Right atrium auricular region (tissue), 2 donors: ENCODE results near the gene ELFN1. TPM values are rescaled to one million over a fixed set of nuclear protein-coding genes. Genes with fewer than 3 reads are reported as not detected.

Experiments used
- DNase-seq: peaks from one replicate; pipeline ENCODE4 v3.0.0-alpha.2; 2019; ENCODE audit warnings: low spot score
- H3K27ac ChIP-seq, 2 donors: fragments of 200-600 bp; sonication (generic); 1 replicate in 1 of 2; 2 replicates in 1 of 2; pipeline ENCODE4 v1.5.1; 2016 to 2019
- H3K27me3 ChIP-seq, 2 donors: fragments of 200-600 bp; sonication (generic); one replicate each; pipeline versions ENCODE4 v1.5.1 to v1.6.0; 2017 to 2019
- H3K36me3 ChIP-seq: fragments of 200-600 bp; sonication (generic); one replicate; pipeline ENCODE4 v1.5.1; 2016
- H3K4me1 ChIP-seq, 2 donors: fragments of 200-600 bp; sonication (generic); one replicate each; pipeline versions ENCODE4 v1.5.1 to v1.6.0; 2017 to 2019
- H3K4me3 ChIP-seq, 2 donors: fragments of 200-600 bp; sonication (generic); 1 replicate in 1 of 2; 2 replicates in 1 of 2; pipeline ENCODE4 v1.5.1; 2017 to 2019; ENCODE audit warnings: mild to moderate bottlenecking in 1 of 2, moderate library complexity in 1 of 2
- H3K9me3 ChIP-seq, 2 donors: fragments of 200-600 bp; sonication (generic); one replicate each; pipeline ENCODE4 v1.5.1; 2019
- CTCF ChIP-seq, 2 donors: fragments of 200-600 bp; sonication (generic); IDR thresholded peaks; one replicate each; pipeline ENCODE4 v1.5.1; 2019; ENCODE audit warnings: antibody characterized with exemption in 2 of 2
- total RNA-seq, 2 donors: library from RNA; depleted of rRNA; stranded (reverse); fragments of >200 nt; gene quantifications; one replicate each; pipeline ENCODE4 v1.1.0, GENCODE V29; 2016

Gene ELFN1
- total RNA-seq, 2 donors from 2014 or later, result 6.5 to 15.3 TPM

DNA sequence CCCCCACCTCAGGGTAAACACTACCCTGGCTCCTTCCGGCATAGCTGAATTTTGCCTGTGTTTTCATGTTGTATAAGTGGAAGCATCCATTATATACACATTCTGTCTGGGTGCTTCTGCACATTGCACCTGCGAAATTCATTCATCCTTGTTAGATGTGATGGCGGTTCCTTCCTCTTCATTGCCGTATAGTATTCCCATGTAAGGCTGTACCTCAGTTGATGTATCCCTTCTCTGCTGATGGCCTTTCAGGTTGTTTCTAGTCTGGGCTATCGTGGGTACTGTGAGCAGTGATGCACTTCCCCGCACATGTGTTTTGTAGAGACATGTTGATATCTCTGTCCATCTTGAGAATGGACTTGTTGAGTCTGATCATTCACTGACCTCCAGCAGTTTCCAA is 28.9 kb downstream of the ELFN1 start:
- H3K4me1 ChIP-seq, result peaks cover 0 to 14% of the 10 kb centered on the region in 2 donors
- no peaks in the 10 kb centered on the region for H3K36me3 ChIP-seq
- no peak overlapping the region for H3K4me3 ChIP-seq
- H3K27me3 ChIP-seq, result no peaks in the 10 kb centered on the region
- TF ChIP-seq CTCF (IDR thresholded peaks at IDR 0.05), result no peak
- peaks cover 0 to 6% of the 10 kb centered on the region in 2 donors for H3K9me3 ChIP-seq
- DNase-seq, result no peak
- H3K27ac ChIP-seq, result no peak overlapping the region

DNA sequence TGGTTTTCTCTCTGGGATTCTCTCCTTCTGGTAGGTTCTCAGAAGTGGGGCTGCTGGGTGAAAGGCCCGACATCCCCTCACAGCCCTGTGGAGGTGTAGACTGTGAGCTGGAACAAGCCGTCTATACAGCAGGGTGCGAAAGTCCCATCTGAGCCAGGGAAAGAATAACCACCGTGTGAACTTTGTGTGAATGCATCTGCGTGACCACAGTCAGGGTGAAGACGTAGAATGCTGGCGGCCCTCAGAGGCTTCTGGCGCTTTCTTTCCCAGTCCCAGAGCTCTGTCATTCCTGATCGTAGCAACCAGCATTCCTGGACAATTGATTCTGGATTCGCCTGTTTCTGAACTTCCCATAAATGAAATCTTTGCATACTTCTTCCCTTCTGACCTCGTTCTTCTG is 30.0 kb downstream of the ELFN1 start:
- no peak for DNase-seq
- TF ChIP-seq CTCF (IDR thresholded peaks at IDR 0.05), result no peak
- H3K4me1 ChIP-seq, result peaks cover 0 to 2% of the 10 kb centered on the region in 2 donors

GRCh38 chr7:1700536-1701333 is 30.7 kb downstream of the ELFN1 start:
- DNase-seq, result no peak
- no peak for TF ChIP-seq CTCF (IDR thresholded peaks at IDR 0.05)
- Histone ChIP-seq H3K27ac (no peak overlapping the region), H3K9me3 (peaks cover 0 to 6% of the 10 kb centered on the region in 2 donors), H3K4me3 (no peak overlapping the region), H3K4me1 (no peaks in the 10 kb centered on the region), H3K36me3 (no peaks in the 10 kb centered on the region), H3K27me3 (no peaks in the 10 kb centered on the region)

More for the DNA sequence above, 30.0 kb downstream of the ELFN1 start:
- no peak overlapping the region for H3K27ac ChIP-seq
- no peak overlapping the region for H3K4me3 ChIP-seq
- H3K9me3 ChIP-seq, result peaks cover 0 to 6% of the 10 kb centered on the region in 2 donors
- no peaks in the 10 kb centered on the region for H3K36me3 ChIP-seq
- no peaks in the 10 kb centered on the region for H3K27me3 ChIP-seq

GRCh38 chr7:1702652-1703051 is 32.6 kb downstream of the ELFN1 start:
- Histone ChIP-seq H3K4me3 (no peak overlapping the region), H3K9me3 (peaks cover 0 to 6% of the 10 kb centered on the region in 2 donors), H3K27ac (no peak overlapping the region), H3K36me3 (no peaks in the 10 kb centered on the region), H3K27me3 (no peaks in the 10 kb centered on the region), H3K4me1 (no peaks in the 10 kb centered on the region)
- DNase-seq, result no peak
- no peak for TF ChIP-seq CTCF (IDR thresholded peaks at IDR 0.05)

- Histone ChIP-seq H3K4me3 (no peak overlapping the region), H3K27me3 (no peaks in the 10 kb centered on the region), H3K9me3 (peaks cover 0 to 6% of the 10 kb centered on the region in 2 donors), H3K4me1 (no peaks in the 10 kb centered on the region), H3K27ac (no peak overlapping the region), H3K36me3 (no peaks in the 10 kb centered on the region)
- DNase-seq, result no peak
- TF ChIP-seq CTCF (IDR thresholded peaks at IDR 0.05), result no peak
Measured at GRCh38 chr7:1703441-1703840, 33.4 kb downstream of the ELFN1 start.
